Transverse colon (tissue), 3 donors: ENCODE measurements around the gene MT1F.

ENCODE experiments used
- POLR2A ChIP-seq: fragments of 450-650 bp; IDR thresholded peaks from one replicate; pipeline ENCODE4 v1.6.1; 2016; ENCODE audit warnings: antibody characterized with exemption, mild to moderate bottlenecking, moderate library complexity
- TF ChIP-seq, protein P1 (sequence below), 5 experiments: fragments of 200-600 bp in 3 of 5; fragments of 450-650 bp in 2 of 5; sonication (generic) in 3 of 5; IDR thresholded peaks; 1 replicate in 2 of 5; 2 replicates in 3 of 5; pipeline ENCODE4 v1.5.1; 2016 to 2017; ENCODE audit warnings: antibody characterized with exemption in 5 of 5, inconsistent platforms in 3 of 5, mild to moderate bottlenecking in 2 of 5, moderate library complexity in 1 of 5

- TF ChIP-seq, protein P1, sequence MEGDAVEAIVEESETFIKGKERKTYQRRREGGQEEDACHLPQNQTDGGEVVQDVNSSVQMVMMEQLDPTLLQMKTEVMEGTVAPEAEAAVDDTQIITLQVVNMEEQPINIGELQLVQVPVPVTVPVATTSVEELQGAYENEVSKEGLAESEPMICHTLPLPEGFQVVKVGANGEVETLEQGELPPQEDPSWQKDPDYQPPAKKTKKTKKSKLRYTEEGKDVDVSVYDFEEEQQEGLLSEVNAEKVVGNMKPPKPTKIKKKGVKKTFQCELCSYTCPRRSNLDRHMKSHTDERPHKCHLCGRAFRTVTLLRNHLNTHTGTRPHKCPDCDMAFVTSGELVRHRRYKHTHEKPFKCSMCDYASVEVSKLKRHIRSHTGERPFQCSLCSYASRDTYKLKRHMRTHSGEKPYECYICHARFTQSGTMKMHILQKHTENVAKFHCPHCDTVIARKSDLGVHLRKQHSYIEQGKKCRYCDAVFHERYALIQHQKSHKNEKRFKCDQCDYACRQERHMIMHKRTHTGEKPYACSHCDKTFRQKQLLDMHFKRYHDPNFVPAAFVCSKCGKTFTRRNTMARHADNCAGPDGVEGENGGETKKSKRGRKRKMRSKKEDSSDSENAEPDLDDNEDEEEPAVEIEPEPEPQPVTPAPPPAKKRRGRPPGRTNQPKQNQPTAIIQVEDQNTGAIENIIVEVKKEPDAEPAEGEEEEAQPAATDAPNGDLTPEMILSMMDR (IDR thresholded peaks at IDR 0.05): no peak
- TF ChIP-seq POLR2A: no peak
Measured at GRCh38 chr16:56632848-56633365, 24.9 kb upstream of the MT1F start.
